WTC11 (cell line): ENCODE measurements around the gene PRKRA. TPM values are rescaled to one million over a fixed set of nuclear protein-coding genes. Genes with fewer than 3 reads are reported as not detected.

ENCODE experiments used
- ATAC-seq: fragments of 200-7000 bp; cut with Tn5 transposase; 2 replicates; pipeline ENCODE4 v1.10.0; 2021; ENCODE audit warnings: mild to moderate bottlenecking, moderate library complexity
- CTCF ChIA-PET: fragments of 300-600 bp; sonication (Branson Sonifier 250); formaldehyde crosslinking; loops from one replicate; lab custom pipeline; 2021; ENCODE audit warnings: antibody characterized with exemption; lab: Charles Lee
- POLR2A ChIA-PET: fragments of 350-600 bp; sonication (Branson Sonifier 250); formaldehyde crosslinking; loops from one replicate; lab custom pipeline; 2021; ENCODE audit warnings: antibody characterized with exemption; lab: Charles Lee
- DNase-seq: peaks from one replicate; pipeline ENCODE4 v3.0.0; 2021; ENCODE audit warnings: low spot score
- H3K27ac Mint-ChIP-seq: 2 replicates; pipeline ENCODE4 v1.8.0; 2021; ENCODE audit warnings: mixed read lengths
- H3K27me3 Mint-ChIP-seq: 2 replicates; pipeline ENCODE4 v1.8.0; 2021; ENCODE audit warnings: low read depth, mild to moderate bottlenecking, moderate library complexity, mixed read lengths
- H3K36me3 Mint-ChIP-seq: 2 replicates; pipeline ENCODE4 v1.8.0; 2021; ENCODE audit warnings: mixed read lengths
- H3K4me1 Mint-ChIP-seq: 2 replicates; pipeline ENCODE4 v1.8.0; 2022; ENCODE audit warnings: mixed read lengths
- H3K4me3 Mint-ChIP-seq: 2 replicates; pipeline ENCODE4 v1.8.0; 2021; ENCODE audit warnings: mild to moderate bottlenecking, moderate library complexity, mixed read lengths
- H3K9me3 Mint-ChIP-seq: 2 replicates; pipeline ENCODE4 v1.8.0; 2021; ENCODE audit warnings: mixed read lengths
- AFF4 ChIP-seq: sonication (generic); formaldehyde crosslinking; IDR thresholded peaks from 2 replicates; pipeline ENCODE4 v1.8.1; 2023; ENCODE audit warnings: mild to moderate bottlenecking, missing genetic modification reagents, borderline replicate concordance
- CTCF ChIP-seq: fragments of 200-600 bp; IDR thresholded peaks from 2 replicates; pipeline ENCODE4 v1.8.0; 2022; ENCODE audit warnings: antibody characterized with exemption
- GABPB1 ChIP-seq: sonication (generic); formaldehyde crosslinking; IDR thresholded peaks from 2 replicates; pipeline ENCODE4 v1.8.1; 2023; ENCODE audit warnings: mild to moderate bottlenecking, missing genetic modification reagents
- JUN ChIP-seq: sonication (generic); formaldehyde crosslinking; IDR thresholded peaks from 2 replicates; pipeline ENCODE4 v1.8.0; 2023; ENCODE audit warnings: mild to moderate bottlenecking, missing genetic modification reagents
- PREB ChIP-seq: sonication (generic); formaldehyde crosslinking; IDR thresholded peaks from 2 replicates; pipeline ENCODE4 v1.8.1; 2022; ENCODE audit warnings: mild to moderate bottlenecking, missing genetic modification reagents, moderate library complexity, borderline replicate concordance
- total RNA-seq: library from RNA; stranded (reverse); gene quantifications from 3 replicates; pipeline ENCODE4 v1.2.3, GENCODE V29; 2021
- TF ChIP-seq, protein P1 (sequence below): sonication (generic); formaldehyde crosslinking; IDR thresholded peaks from 2 replicates; pipeline ENCODE4 v1.8.1; 2023; ENCODE audit warnings: mild to moderate bottlenecking, missing genetic modification reagents

Gene PRKRA
- total RNA-seq, 1 experiment from 2014 or later: 55.4 TPM

- ChIA-PET CTCF (interaction anchor here (0.6 to 2.7 kb wide), 55 partner anchors 8 to 642 kb away, joined by 3 to 55 read pairs (median 3); partner anchors contain the start of genes PDE11A, PJVK, PRKRA and RBM45), POLR2A (interaction anchor here (0.7 to 2.0 kb wide), 5 partner anchors 21 to 345 kb away, joined by 3 to 20 read pairs (median 3); partner anchors contain the start of genes PJVK, PRKRA and RBM45)
Measured at GRCh38 chr2:178414266-178415247, 36.4 kb downstream of the PRKRA start.

More at GRCh38 chr2:178414266-178415247, 36.4 kb downstream of the PRKRA start:
- Mint-ChIP-seq H3K4me1 (peaks cover 13% of the 10 kb centered on the region), H3K9me3 (no peaks in the 10 kb centered on the region), H3K4me3 (peak overlapping the region; percentile 77), H3K36me3 (no peaks in the 10 kb centered on the region), H3K27ac (peak overlapping the region; percentile 92), H3K27me3 (peaks cover 9% of the 10 kb centered on the region; the same call in 1 of the 2 replicates)
- no peak for TF ChIP-seq PREB (CRISPR knock-in tag)
- TF ChIP-seq, protein P1, sequence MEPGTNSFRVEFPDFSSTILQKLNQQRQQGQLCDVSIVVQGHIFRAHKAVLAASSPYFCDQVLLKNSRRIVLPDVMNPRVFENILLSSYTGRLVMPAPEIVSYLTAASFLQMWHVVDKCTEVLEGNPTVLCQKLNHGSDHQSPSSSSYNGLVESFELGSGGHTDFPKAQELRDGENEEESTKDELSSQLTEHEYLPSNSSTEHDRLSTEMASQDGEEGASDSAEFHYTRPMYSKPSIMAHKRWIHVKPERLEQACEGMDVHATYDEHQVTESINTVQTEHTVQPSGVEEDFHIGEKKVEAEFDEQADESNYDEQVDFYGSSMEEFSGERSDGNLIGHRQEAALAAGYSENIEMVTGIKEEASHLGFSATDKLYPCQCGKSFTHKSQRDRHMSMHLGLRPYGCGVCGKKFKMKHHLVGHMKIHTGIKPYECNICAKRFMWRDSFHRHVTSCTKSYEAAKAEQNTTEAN (CRISPR knock-in tag): no peak
- TF ChIP-seq CTCF: peak; percentile 84
- TF ChIP-seq GABPB1 (CRISPR knock-in tag): peak; percentile 83
- TF ChIP-seq AFF4: no peak
- TF ChIP-seq JUN (CRISPR knock-in tag): no peak
- peak; percentile 88 for ATAC-seq
- DNase-seq: peak; percentile 88
